ENCODE results near the gene MFSD12.

GRCh38 chr19:3533033-3533432 is 24.4 kb downstream of the MFSD12 start:
- TF ChIP-seq CTCF (IDR thresholded peaks at IDR 0.05) (no peak), EP300 (IDR thresholded peaks at IDR 0.05) (no peak)

All from gastroesophageal sphincter (tissue), 3 donors.